ENCODE results near the gene SMARCB1. TPM values are rescaled to one million over a fixed set of nuclear protein-coding genes. Genes with fewer than 3 reads are reported as not detected.

SMARCB1 gene
- total RNA-seq, 1 donor from 2014 or later = 52.0 TPM

- Histone ChIP-seq H3K27ac (replicated peaks) (no peak overlapping the region), H3K4me1 (peaks cover 14% of the 10 kb centered on the region), H3K9me3 (replicated peaks) (no peaks in the 10 kb centered on the region), H3K27me3 (ENCODE audit: low read depth) (no peaks in the 10 kb centered on the region), H3K4me3 (no peak overlapping the region), H3K36me3 (no peaks in the 10 kb centered on the region)
- intact Hi-C loops (cut with micrococcal nuclease) = no loop called here
- TF ChIP-seq CTCF (IDR thresholded peaks at IDR 0.05; ENCODE audit: borderline replicate concordance) = no peak
- DNase-seq = no peak
These were observed 31.7 kb upstream of the SMARCB1 start for GRCh38 chr22:23754980-23755636.

GRCh38 chr22:23755711-23756110, 31.1 kb upstream of the SMARCB1 start:
- H3K36me3 ChIP-seq = no peaks in the 10 kb centered on the region
- peaks cover 8% of the 10 kb centered on the region for H3K4me1 ChIP-seq
- intact Hi-C loops (cut with micrococcal nuclease) = no loop called here

GRCh38 chr22:23756891-23757290, 29.9 kb upstream of the SMARCB1 start:
- Histone ChIP-seq H3K4me1 (no peaks in the 10 kb centered on the region), H3K4me3 (no peak overlapping the region), H3K9me3 (replicated peaks) (no peaks in the 10 kb centered on the region), H3K27ac (replicated peaks) (no peak overlapping the region), H3K36me3 (no peaks in the 10 kb centered on the region), H3K27me3 (ENCODE audit: low read depth) (no peaks in the 10 kb centered on the region)
- intact Hi-C loops (cut with micrococcal nuclease) = no loop called here
- no peak for DNase-seq
- TF ChIP-seq CTCF (IDR thresholded peaks at IDR 0.05; ENCODE audit: borderline replicate concordance) = no peak

More at GRCh38 chr22:23755711-23756110, 31.1 kb upstream of the SMARCB1 start:
- TF ChIP-seq CTCF (IDR thresholded peaks at IDR 0.05; ENCODE audit: borderline replicate concordance) = no peak
- DNase-seq = no peak
- no peak overlapping the region for H3K27ac ChIP-seq (replicated peaks)
- no peaks in the 10 kb centered on the region for H3K27me3 ChIP-seq (ENCODE audit: low read depth)
- no peak overlapping the region for H3K4me3 ChIP-seq
- no peaks in the 10 kb centered on the region for H3K9me3 ChIP-seq (replicated peaks)

- no peaks in the 10 kb centered on the region for H3K9me3 ChIP-seq (replicated peaks)
- no peak overlapping the region for H3K27ac ChIP-seq (replicated peaks)
- no peaks in the 10 kb centered on the region for H3K27me3 ChIP-seq (ENCODE audit: low read depth)
- H3K36me3 ChIP-seq = no peaks in the 10 kb centered on the region
- intact Hi-C loops (cut with micrococcal nuclease) = no loop called here
- DNase-seq = no peak
- H3K4me1 ChIP-seq = peaks cover 19% of the 10 kb centered on the region
- no peak for TF ChIP-seq CTCF (IDR thresholded peaks at IDR 0.05; ENCODE audit: borderline replicate concordance)
- H3K4me3 ChIP-seq = no peak overlapping the region
These were observed 27.2 kb upstream of the SMARCB1 start for GRCh38 chr22:23759566-23759965.

GRCh38 chr22:23760056-23760455, 26.7 kb upstream of the SMARCB1 start:
- peaks cover 24% of the 10 kb centered on the region for H3K4me1 ChIP-seq
- no peak for TF ChIP-seq CTCF (IDR thresholded peaks at IDR 0.05; ENCODE audit: borderline replicate concordance)
- no peaks in the 10 kb centered on the region for H3K36me3 ChIP-seq
- H3K27me3 ChIP-seq (ENCODE audit: low read depth) = no peaks in the 10 kb centered on the region
- no peak for DNase-seq
- H3K4me3 ChIP-seq = no peak overlapping the region
- no peaks in the 10 kb centered on the region for H3K9me3 ChIP-seq (replicated peaks)
- no peak overlapping the region for H3K27ac ChIP-seq (replicated peaks)
- intact Hi-C loops (cut with micrococcal nuclease) = no loop called here

Measured in left ventricle myocardium inferior (tissue), 1 donor.